GM18526 (cell line): ENCODE results near the gene ANKRD6.

Experiments
- POLR2A ChIP-seq: IDR thresholded peaks from 3 replicates; pipeline ENCODE4 v1.6.1; 2011; ENCODE audit not compliant: insufficient read length; ENCODE audit errors: extremely low read depth

Gene ANKRD6

DNA sequence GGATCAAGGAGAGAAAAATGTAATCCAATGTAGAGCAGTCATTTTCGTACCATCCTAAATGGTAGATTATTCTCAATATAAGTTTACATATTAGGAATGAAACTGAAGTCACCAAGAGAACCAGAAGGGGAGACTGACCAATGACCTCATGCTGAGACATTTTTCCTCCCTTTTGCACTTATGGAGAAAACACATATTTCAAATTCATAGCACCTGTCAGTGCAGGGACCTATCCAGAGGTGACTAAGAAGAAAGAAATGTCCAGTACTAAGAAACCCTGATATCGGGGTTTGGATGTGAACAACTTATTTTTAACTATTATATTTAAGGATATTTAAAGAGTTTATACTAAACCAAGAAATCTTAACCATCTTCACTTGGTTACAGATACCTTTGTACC is 222.2 kb downstream of the ANKRD6 start:
- TF ChIP-seq POLR2A: no peak

GRCh38 chr6:89657445-89658158 is 224.7 kb downstream of the ANKRD6 start:
- no peak for TF ChIP-seq POLR2A

DNA sequence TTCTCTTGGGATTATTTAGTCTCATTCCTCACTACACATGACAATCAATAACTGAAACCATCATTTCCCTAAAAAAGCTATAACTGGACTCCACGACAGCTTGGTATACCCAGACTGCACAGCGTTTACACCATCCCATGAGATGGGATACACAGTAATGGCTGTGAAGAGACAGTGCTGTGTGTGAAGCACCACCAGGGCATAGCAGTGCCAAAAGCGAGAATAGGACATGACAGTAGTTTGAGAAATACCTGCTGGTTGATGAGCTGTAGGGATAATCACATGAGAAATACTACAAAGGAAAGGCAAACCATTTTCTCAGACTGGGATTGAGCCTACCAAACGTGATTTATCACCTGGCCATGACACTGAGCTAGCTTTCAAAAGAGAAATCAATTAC is 228.0 kb downstream of the ANKRD6 start:
- TF ChIP-seq POLR2A: no peak

- TF ChIP-seq POLR2A: no peak
These were observed 228.6 kb downstream of the ANKRD6 start for GRCh38 chr6:89661559-89661958.

GRCh38 chr6:89662659-89663223 is 229.8 kb downstream of the ANKRD6 start:
- no peak for TF ChIP-seq POLR2A

- no peak for TF ChIP-seq POLR2A
These were observed 235.1 kb downstream of the ANKRD6 start for GRCh38 chr6:89667872-89668556.

GRCh38 chr6:89669002-89669401 is 236.1 kb downstream of the ANKRD6 start:
- TF ChIP-seq POLR2A: no peak

- TF ChIP-seq POLR2A: no peak
These were observed 238.1 kb downstream of the ANKRD6 start for GRCh38 chr6:89670935-89671565.

DNA sequence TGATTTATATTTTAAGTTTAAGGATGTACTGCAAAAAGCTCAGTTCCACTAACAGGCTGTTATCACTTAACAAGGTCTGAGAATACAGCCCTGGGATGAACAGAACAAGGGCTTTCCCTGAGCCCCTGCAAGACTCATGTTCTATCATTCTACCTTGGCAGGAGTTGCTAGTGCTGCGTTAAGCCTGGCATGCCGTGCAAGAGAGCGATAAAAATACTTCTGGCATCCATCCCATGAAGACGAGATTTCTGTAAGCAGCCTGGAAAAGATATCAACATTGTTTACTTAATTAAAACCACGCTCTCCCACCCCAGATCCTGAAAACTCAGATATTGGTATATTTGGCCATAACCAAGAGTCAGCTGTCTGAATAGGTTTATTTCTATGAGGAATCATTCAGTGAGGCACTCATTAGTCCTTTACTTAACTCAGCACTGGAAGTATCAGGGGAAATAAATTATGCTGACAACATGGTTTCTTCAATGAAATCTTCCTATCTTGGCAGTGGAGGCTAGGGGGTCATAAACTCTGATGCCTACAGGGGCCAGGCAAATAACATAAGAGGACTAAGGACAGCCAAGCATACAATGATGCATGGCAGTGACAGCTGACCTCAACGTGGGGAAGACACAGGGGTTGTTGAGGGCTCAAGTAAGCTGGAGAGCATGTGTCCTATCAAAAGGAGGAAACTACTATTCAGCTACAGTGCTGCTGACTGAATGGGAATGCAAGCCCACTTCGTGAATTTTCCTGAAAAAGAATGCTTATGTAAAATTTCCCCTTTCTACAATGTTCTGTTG is 243.2 kb downstream of the ANKRD6 start:
- TF ChIP-seq POLR2A: no peak

- TF ChIP-seq POLR2A: no peak
These were observed 245.6 kb downstream of the ANKRD6 start for GRCh38 chr6:89678531-89678930.

DNA sequence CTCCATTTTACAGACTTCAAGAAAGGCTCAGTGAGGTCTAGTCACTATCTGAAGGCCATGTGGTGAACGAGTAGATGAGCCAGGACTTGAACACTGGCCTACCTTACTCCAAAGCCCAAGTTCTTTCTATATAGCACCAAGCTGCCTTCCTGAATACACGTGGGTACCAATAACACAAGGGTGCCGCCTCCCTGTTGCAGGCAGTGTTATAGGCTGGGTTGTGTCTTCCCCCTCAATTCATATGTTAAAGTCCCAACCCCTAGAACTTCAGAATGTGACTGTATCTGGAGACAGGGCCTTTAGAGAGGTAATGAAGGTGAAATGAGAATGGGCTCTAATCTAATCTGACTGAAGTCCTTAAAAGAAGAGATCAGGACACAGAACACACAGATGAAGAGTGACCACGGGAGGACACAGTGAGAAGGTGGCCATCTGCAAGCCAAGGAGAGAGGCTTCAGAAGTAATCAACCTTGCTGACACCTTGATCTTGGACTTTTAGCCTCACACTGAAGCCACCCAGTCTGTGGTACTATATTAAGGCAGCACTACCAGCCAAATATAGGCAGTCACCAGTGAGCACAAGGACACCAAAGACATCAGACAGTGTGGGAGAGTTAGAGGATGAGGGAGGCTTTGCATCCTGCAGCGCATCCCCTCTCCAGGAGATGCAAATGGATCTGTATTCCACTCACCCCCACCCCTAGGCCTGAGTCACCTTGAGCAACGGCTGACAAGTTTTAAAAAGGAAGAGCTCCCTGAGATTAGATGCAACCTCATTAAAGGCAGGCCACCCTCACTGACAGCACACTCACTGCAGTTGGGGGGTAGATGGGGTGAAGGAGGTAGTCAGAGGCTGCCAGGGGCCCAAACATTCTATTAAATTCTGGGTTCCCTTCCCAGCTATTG is 246.5 kb downstream of the ANKRD6 start:
- no peak for TF ChIP-seq POLR2A

DNA sequence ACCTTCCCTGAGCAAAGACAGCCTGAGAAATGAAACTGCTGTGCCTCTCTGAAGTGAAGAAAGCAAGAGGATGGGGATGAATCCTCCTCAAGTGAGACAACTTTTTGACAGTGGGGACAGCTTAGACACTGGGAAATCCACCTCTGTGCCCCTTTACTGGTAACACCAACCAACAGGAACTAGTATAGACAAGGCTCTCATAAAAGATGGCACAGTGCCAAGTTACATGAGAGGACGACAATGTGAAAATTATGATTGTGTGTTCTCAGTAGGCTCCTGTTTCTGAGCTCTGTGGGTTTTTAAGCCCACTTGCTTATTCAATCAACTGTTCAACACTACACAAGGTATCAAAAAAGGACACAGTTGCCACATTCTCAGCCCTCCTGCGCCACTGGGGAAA is 247.2 kb downstream of the ANKRD6 start:
- TF ChIP-seq POLR2A: no peak

GRCh38 chr6:89680551-89680950 is 247.6 kb downstream of the ANKRD6 start:
- no peak for TF ChIP-seq POLR2A

DNA sequence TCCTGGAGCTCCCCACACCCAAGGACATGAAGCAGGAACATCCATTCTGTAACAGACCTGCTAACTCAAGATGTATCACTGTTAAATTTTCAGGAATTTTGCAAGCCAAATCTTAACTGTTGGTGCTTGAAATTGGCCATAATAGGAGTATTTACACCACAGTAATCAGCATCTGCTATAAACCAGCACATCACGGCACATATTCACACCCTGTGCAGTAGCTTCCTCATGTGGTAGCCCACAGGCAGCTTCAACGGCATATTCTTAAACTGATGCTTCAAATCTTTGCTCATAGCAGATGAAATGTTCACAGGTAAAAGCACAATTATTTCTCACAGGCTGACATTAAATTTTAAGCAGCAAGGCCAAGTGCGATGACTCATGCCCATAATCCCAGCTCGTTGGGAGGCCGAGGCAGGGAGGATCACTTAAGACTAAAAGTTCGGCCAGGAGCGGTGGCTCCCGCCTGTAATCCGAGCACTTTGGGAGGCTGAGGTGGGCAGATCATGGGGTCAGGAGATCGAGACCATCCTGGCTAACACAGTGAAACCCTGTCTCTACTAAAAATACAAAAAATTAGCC is 249.1 kb downstream of the ANKRD6 start:
- TF ChIP-seq POLR2A: no peak
